K562 (cell line): Measurements from ENCODE around the gene LMBR1. TPM values are rescaled to one million over a fixed set of nuclear protein-coding genes. Genes with fewer than 3 reads are reported as not detected.
A peak's percentile ranks its signal among the peaks of the same experiment; 100 is the strongest.

Experiments used
- ARNT ChIP-seq, 2 experiments: fragments of 450-650 bp; IDR thresholded peaks; 2 replicates each; pipeline ENCODE4 v1.6.1; 2016; ENCODE audit warnings: mild to moderate bottlenecking in 1 of 2
- FOS ChIP-seq: IDR thresholded peaks from 3 replicates; pipeline ENCODE4 v1.6.1; 2011; ENCODE audit not compliant: insufficient read length; ENCODE audit errors: extremely low read depth
- HDAC1 ChIP-seq, 2 experiments: fragments of 450-650 bp; IDR thresholded peaks; 2 replicates each; pipeline ENCODE4 v1.6.1; 2016 to 2017; ENCODE audit warnings: inconsistent platforms in 1 of 2, mild to moderate bottlenecking in 1 of 2, moderate library complexity in 1 of 2
- HNRNPH1 ChIP-seq: fragments of 200-400 bp; formaldehyde crosslinking; optimal IDR thresholded peaks from 2 replicates; pipeline ENCODE3; 2017; ENCODE audit warnings: low read depth, mild to moderate bottlenecking, low read length, moderate library complexity
- JUNB ChIP-seq: fragments of 450-650 bp; formaldehyde crosslinking; conservative IDR thresholded peaks from 2 replicates; pipeline ENCODE4 v1.4.0; 2020; ENCODE audit warnings: mild to moderate bottlenecking
- KAT7 ChIP-seq: sonication (generic); formaldehyde crosslinking; IDR thresholded peaks from 2 replicates; pipeline ENCODE4 v1.8.0; 2022; ENCODE audit warnings: missing genetic modification reagents, mild to moderate bottlenecking, borderline replicate concordance
- KLF16 ChIP-seq: IDR thresholded peaks from 2 replicates; pipeline ENCODE4 v1.6.1; 2016; ENCODE audit warnings: antibody characterized with exemption
- MED1 ChIP-seq: sonication (generic); formaldehyde crosslinking; IDR thresholded peaks from 2 replicates; pipeline ENCODE4 v1.8.1; 2023; ENCODE audit warnings: missing genetic modification reagents, borderline replicate concordance
- RAD21 ChIP-seq, 2 experiments: fragments of 250-450 bp in 1 of 2; fragments of 450-650 bp in 1 of 2; sonication (Bioruptor Pico) in 1 of 2; formaldehyde crosslinking in 1 of 2; IDR thresholded peaks in 1 of 2; conservative IDR thresholded peaks in 1 of 2; 2 replicates each; pipeline versions ENCODE4 v1.4.0 to v1.8.0; 2020 to 2022; ENCODE audit warnings: mild to moderate bottlenecking in 2 of 2, moderate library complexity in 1 of 2
- STAT5A ChIP-seq: IDR thresholded peaks from 2 replicates; pipeline ENCODE4 v1.6.1; 2012; ENCODE audit warnings: low read length, inconsistent platforms, borderline replicate concordance
- TAF7 ChIP-seq: fragments of 450-650 bp; IDR thresholded peaks from 2 replicates; pipeline ENCODE4 v1.6.1; 2016; ENCODE audit warnings: missing genetic modification characterization, missing compliant biosample characterization
- TAL1 ChIP-seq: fragments of 450-650 bp; IDR thresholded peaks from 2 replicates; pipeline ENCODE4 v1.6.1; 2016; ENCODE audit warnings: mild to moderate bottlenecking
- THRAP3 ChIP-seq: fragments of 450-650 bp; IDR thresholded peaks from 2 replicates; pipeline ENCODE4 v1.6.1; 2016; ENCODE audit warnings: mild to moderate bottlenecking, inconsistent platforms, borderline replicate concordance
- TRIM25 ChIP-seq: fragments of 450-650 bp; IDR thresholded peaks from 2 replicates; pipeline ENCODE4 v1.7.0; 2016; ENCODE audit warnings: borderline replicate concordance
- ZBTB11 ChIP-seq, 3 experiments: fragments of 200-800 bp in 1 of 3; fragments of 250-450 bp in 1 of 3; fragments of 450-650 bp in 1 of 3; sonication (Bioruptor Pico) in 1 of 3; sonication (Bioruptor generic) in 1 of 3; formaldehyde crosslinking in 1 of 3; IDR thresholded peaks; 2 replicates each; pipeline versions ENCODE4 v1.6.1 to v1.8.0; 2016 to 2022; ENCODE audit warnings: mild to moderate bottlenecking in 2 of 3, missing genetic modification characterization in 2 of 3, missing compliant biosample characterization in 1 of 3, moderate library complexity in 1 of 3
- ZC3H11A ChIP-seq: IDR thresholded peaks from 2 replicates; pipeline ENCODE4 v1.6.1; 2012; ENCODE audit warnings: low read depth, low read length, improper control_type of control experiment
- ZNF140 ChIP-seq: fragments of 250-450 bp; sonication (Bioruptor Pico); IDR thresholded peaks from 2 replicates; pipeline ENCODE4 v1.8.0; 2021; ENCODE audit warnings: moderate library complexity, mild to moderate bottlenecking, inconsistent platforms
- ZNF143 ChIP-seq: sonication (generic); formaldehyde crosslinking; IDR thresholded peaks from 2 replicates; pipeline ENCODE4 v1.9.0; 2022; ENCODE audit warnings: mild to moderate bottlenecking, missing genetic modification reagents
- ZNF282 ChIP-seq: sonication (generic); formaldehyde crosslinking; IDR thresholded peaks from 2 replicates; pipeline ENCODE4 v1.8.1; 2023; ENCODE audit warnings: missing genetic modification reagents
- ZNF408 ChIP-seq: fragments of 250-450 bp; sonication (Bioruptor Pico); IDR thresholded peaks from 2 replicates; pipeline ENCODE4 v1.4.0; 2020; ENCODE audit warnings: low read depth, mild to moderate bottlenecking, moderate library complexity
- ZNF586 ChIP-seq: fragments of 450-650 bp; formaldehyde crosslinking; conservative IDR thresholded peaks from 2 replicates; pipeline ENCODE4 v1.4.0; 2020; ENCODE audit warnings: mild to moderate bottlenecking, moderate library complexity
- ZSCAN32 ChIP-seq: fragments of 450-650 bp; formaldehyde crosslinking; IDR thresholded peaks from 2 replicates; pipeline ENCODE4 v1.4.0; 2020; ENCODE audit warnings: mild to moderate bottlenecking, moderate library complexity
- polyA plus RNA-seq, 8 experiments: library from polyadenylated mRNA; depleted of rRNA in 4 of 8; stranded (reverse) in 5 of 8; unstranded in 3 of 8; fragments of >200 nt; fragmentation: Nextera tagmentation in 2 of 8; fragmentation: Illumina TruSeq in 1 of 8; extraction: Ambion mirVana in 2 of 8; extraction: Trizol in 1 of 8; gene quantifications; 2 replicates each; pipeline versions ENCODE4 v1.2.1 to v1.2.3, GENCODE V29; 2011 to 2014; ENCODE audit warnings: inconsistent platforms in 1 of 8, missing spikeins in 1 of 8
- total RNA-seq, 7 experiments: library from RNA; depleted of rRNA in 6 of 7; stranded (reverse); fragments of >200 nt in 6 of 7; fragmentation: Illumina TruSeq in 2 of 7; extraction: Trizol in 2 of 7; gene quantifications; 2 replicates each; pipeline versions ENCODE4 v1.2.1 to v1.2.3, GENCODE V29; 2011 to 2021; ENCODE audit warnings: low replicate concordance in 1 of 7

Gene LMBR1
- total and polyA plus RNA-seq, 9 of the 15 experiments (the other 6 are each of a cell fraction or from before 2014, with no cell fraction given), result 7.7 to 90.0 (median 59.9) TPM

GRCh38 chr7:156892821-156893706 lies at the start of gene LMBR1 (continued):
- TF ChIP-seq KAT7 (peak; percentile 90; the same call in 1 of the 2 replicates), KLF16 (no peak; the same call in 1 of the 2 replicates), ZNF586 (no peak), THRAP3 (no peak), ZNF140 (no peak), STAT5A (no peak; the same call in 1 of the 2 replicates), HNRNPH1 (no peak), ZNF408 (CRISPR knock-in tag) (no peak), FOS (no peak), RAD21 (CRISPR knock-in tag; conservative IDR thresholded peaks at IDR 0.05 in 1 of 2, IDR thresholded peaks at IDR 0.05 in 1 of 2) (peak; percentile 14 to 17; a peak in 2 of 4 replicates), TRIM25 (no peak), ZNF143 (no peak), ZC3H11A (no peak), ZSCAN32 (CRISPR knock-in tag) (no peak), ZBTB11 (CRISPR knock-in tag; IDR thresholded peaks at IDR 0.05) (no peak; a peak in 1 of 6 replicates), TAL1 (peak; percentile 17; the same call in 1 of the 2 replicates), JUNB (CRISPR knock-in tag) (no peak), TAF7 (peak; percentile 61), MED1 (CRISPR knock-in tag) (no peak), ARNT (IDR thresholded peaks at IDR 0.05) (peak in 1 of 2 experiments; percentile 33; a peak in 1 of 4 replicates), HDAC1 (IDR thresholded peaks at IDR 0.05) (peak in 1 of 2 experiments; percentile 93; a peak in 2 of 4 replicates), ZNF282 (CRISPR knock-in tag) (peak; percentile 60; the same call in 1 of the 2 replicates)
